GM23248 (cell line): ENCODE results near the gene SPEG.

ENCODE experiments used
- EZH2 ChIP-seq: fragments of 200-600 bp; sonication (generic); IDR thresholded peaks from 2 replicates; pipeline ENCODE4 v1.6.1; 2018; ENCODE audit warnings: antibody characterized with exemption, mild to moderate bottlenecking; ENCODE audit not compliant: insufficient read depth, poor library complexity, severe bottlenecking
- EZH2phosphoT487 ChIP-seq: fragments of 200-600 bp; sonication (generic); IDR thresholded peaks from 2 replicates; pipeline ENCODE4 v1.6.1; 2018; ENCODE audit warnings: antibody characterized with exemption, moderate library complexity, mild to moderate bottlenecking, low read depth; ENCODE audit not compliant: insufficient read depth

- TF ChIP-seq EZH2 (no peak), EZH2phosphoT487 (no peak)
These were observed 63.8 kb downstream of the SPEG start, which contains the start of gene GMPPA for GRCh38 chr2:219498280-219499057.
